Measurements from ENCODE around the gene MKS1.

- no peak for TF ChIP-seq CTCF (conservative IDR thresholded peaks at IDR 0.05 in 1 of 2, IDR thresholded peaks at IDR 0.05 in 1 of 2; ENCODE audit: low read depth in 1 of 2, low read length in 2 of 2)
- TF ChIP-seq EZH2 (IDR thresholded peaks at IDR 0.05; ENCODE audit: low read length, missing control alignments): no peak
Measured at GRCh38 chr17:58161566-58161965, 57.5 kb downstream of the MKS1 start.
